Naive thymus-derived CD8-positive, alpha-beta T cell (primary cell): ENCODE results near the gene ARG2. TPM values are rescaled to one million over a fixed set of nuclear protein-coding genes. Genes with fewer than 3 reads are reported as not detected.

Experiments used
- polyA plus RNA-seq, 3 donors: library from polyadenylated mRNA; unstranded; fragments of 300-500 nt; fragmentation: Illumina TruSeq; gene quantifications; one replicate each; pipeline ENCODE4 v1.2.3, GENCODE V29; 2021
- total RNA-seq, 8 experiments: library from RNA in 2 of 8; stranded (reverse) in 2 of 8; gene quantifications; one replicate each; pipeline ENCODE4 v1.2.3 and lab custom pipeline; 2021 to 2026

ARG2 gene
- total and polyA plus RNA-seq, 5 experiments from 2014 or later: 0.32 to 1.1 (median 0.83) TPM; not detected in 1

Other genes starting within 250 kb of the ARG2 start
- 1 to 10 TPM; 1.3 to 3.2 TPM for gene PLEK2, start 207.8 kb upstream of the ARG2 start, total RNA-seq
- 1 to 10 TPM in 1 of 3 donors, under 1 TPM in 2; 0.53 to 1.2 (median 0.79) TPM for gene PLEK2, start 207.8 kb upstream of the ARG2 start, polyA plus RNA-seq
- 10 to 100 TPM; 22.5 to 25.6 TPM for gene TMEM229B, start 131.2 kb upstream of the ARG2 start, total RNA-seq
- gene TMEM229B, start 131.2 kb upstream of the ARG2 start, polyA plus RNA-seq: 10 to 100 TPM; 17.2 to 27.5 (median 17.3) TPM
- 1 to 10 TPM; 1.0 to 1.4 TPM for gene PLEKHH1, start 86.6 kb upstream of the ARG2 start, total RNA-seq
- gene PLEKHH1, start 86.6 kb upstream of the ARG2 start, polyA plus RNA-seq: under 1 TPM in 2 of 3 donors, not detected in 1; 0.06 to 0.07 TPM
- gene PIGH, start 19.7 kb upstream of the ARG2 start, total RNA-seq: 10 to 100 TPM; 32.1 to 37.5 TPM
- 10 to 100 TPM; 24.6 to 44.5 (median 35.3) TPM for gene PIGH, start 19.7 kb upstream of the ARG2 start, polyA plus RNA-seq
- 10 to 100 TPM; 70.6 to 74.2 TPM for gene VTI1B, start 54.7 kb downstream of the ARG2 start, total RNA-seq
- gene VTI1B, start 54.7 kb downstream of the ARG2 start, polyA plus RNA-seq: 10 to 100 TPM; 64.4 to 87.9 (median 83.1) TPM
- gene RDH11, start 75.8 kb downstream of the ARG2 start, total RNA-seq: 10 to 100 TPM; 43.5 to 43.7 TPM
- 10 to 100 TPM; 74.7 to 87.6 (median 79.3) TPM for gene RDH11, start 75.8 kb downstream of the ARG2 start, polyA plus RNA-seq
- not detected for gene RDH12, start 82.0 kb downstream of the ARG2 start, total RNA-seq
- not detected for gene RDH12, start 82.0 kb downstream of the ARG2 start, polyA plus RNA-seq
- 10 to 100 TPM; 38.1 to 40.5 TPM for gene ZFYVE26, start 196.7 kb downstream of the ARG2 start, total RNA-seq
- gene ZFYVE26, start 196.7 kb downstream of the ARG2 start, polyA plus RNA-seq: 1 to 10 TPM; 2.7 to 3.7 (median 3.6) TPM
- gene RAD51B, start 199.9 kb downstream of the ARG2 start, total RNA-seq: 10 to 100 TPM; 27.6 to 30.0 TPM
- 10 to 100 TPM; 15.1 to 26.4 (median 18.9) TPM for gene RAD51B, start 199.9 kb downstream of the ARG2 start, polyA plus RNA-seq